ENCODE measurements around the gene NOTUM.

DNA sequence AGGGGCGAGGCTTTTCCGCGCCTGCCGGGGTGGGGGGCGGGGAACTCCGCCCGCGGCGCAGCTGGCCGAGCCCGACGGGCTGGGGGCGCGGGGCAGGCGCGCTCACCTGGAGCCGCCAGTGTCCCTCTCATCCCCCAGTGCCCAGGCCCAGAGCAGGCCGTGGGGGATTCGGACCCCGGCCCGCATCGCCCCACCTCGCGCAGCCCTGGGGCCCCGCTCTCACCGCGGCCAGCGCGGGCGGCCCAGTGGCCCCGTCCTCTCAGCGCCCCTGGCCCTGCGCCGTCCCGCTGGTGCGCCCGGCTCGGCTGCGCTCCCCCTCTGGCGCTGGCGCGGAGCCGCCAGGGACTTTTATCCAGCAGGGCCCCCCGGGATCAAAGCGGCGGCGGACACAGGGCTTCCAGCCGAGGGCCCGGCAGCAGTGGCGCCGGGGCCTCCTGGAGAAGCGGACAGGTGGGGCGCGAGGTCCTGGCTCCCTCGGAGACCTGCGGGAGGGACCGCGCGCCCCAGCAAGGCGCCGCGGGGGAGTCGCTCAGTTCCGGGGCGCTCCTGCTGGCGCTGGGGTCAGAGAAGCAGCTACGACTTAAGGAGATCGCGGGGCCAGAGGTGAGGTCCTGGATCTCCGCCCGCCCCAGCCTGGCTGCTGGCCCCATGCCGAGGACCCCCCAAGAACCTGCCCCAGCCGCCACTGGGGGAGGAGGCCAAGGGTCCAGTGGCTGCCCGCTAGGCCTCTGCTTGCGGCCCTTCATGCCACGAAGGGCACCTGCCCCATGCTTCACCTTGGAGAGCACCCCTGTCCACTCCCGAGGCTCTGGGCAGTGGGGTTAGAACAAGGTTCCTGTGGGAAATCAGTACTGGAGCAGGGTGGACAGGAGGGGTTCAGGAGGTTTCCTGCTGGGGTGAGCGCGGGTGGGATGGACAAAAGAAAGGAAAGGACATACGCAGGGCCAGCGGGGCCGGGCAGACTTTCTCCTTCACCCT, 823 bp upstream of the NOTUM start:
- TF ChIP-seq, protein P1, sequence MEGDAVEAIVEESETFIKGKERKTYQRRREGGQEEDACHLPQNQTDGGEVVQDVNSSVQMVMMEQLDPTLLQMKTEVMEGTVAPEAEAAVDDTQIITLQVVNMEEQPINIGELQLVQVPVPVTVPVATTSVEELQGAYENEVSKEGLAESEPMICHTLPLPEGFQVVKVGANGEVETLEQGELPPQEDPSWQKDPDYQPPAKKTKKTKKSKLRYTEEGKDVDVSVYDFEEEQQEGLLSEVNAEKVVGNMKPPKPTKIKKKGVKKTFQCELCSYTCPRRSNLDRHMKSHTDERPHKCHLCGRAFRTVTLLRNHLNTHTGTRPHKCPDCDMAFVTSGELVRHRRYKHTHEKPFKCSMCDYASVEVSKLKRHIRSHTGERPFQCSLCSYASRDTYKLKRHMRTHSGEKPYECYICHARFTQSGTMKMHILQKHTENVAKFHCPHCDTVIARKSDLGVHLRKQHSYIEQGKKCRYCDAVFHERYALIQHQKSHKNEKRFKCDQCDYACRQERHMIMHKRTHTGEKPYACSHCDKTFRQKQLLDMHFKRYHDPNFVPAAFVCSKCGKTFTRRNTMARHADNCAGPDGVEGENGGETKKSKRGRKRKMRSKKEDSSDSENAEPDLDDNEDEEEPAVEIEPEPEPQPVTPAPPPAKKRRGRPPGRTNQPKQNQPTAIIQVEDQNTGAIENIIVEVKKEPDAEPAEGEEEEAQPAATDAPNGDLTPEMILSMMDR (IDR thresholded peaks at IDR 0.05), result 0 out of 2 replicates have a peak, but pooled peaks have one; percentile 3
- no peak for TF ChIP-seq ZFX (IDR thresholded peaks at IDR 0.05; ENCODE audit: borderline replicate concordance)

Measured in 22Rv1 (cell line).